HG03432 (cell line): ENCODE data around the gene DYNLRB2.

Experiments
- ATAC-seq: cut with Tn5 transposase; IDR thresholded peaks from one replicate; pipeline ENCODE4 v1.9.1; 2021; ENCODE audit warnings: mild to moderate bottlenecking, moderate library complexity; ENCODE audit not compliant: unreplicated experiment

The DYNLRB2 gene

GRCh38 chr16:80540516-80541305 lies at the start of gene DYNLRB2:
Gene DYNLRB2, plus strand, starts transcription at chr16:80540993. Its CDS starts 84 bp downstream, at chr16:80541077.
- peak; percentile 99 for ATAC-seq

- no peak for ATAC-seq
Measured at GRCh38 chr16:80500116-80500859, 40.5 kb upstream of the DYNLRB2 start.

DNA sequence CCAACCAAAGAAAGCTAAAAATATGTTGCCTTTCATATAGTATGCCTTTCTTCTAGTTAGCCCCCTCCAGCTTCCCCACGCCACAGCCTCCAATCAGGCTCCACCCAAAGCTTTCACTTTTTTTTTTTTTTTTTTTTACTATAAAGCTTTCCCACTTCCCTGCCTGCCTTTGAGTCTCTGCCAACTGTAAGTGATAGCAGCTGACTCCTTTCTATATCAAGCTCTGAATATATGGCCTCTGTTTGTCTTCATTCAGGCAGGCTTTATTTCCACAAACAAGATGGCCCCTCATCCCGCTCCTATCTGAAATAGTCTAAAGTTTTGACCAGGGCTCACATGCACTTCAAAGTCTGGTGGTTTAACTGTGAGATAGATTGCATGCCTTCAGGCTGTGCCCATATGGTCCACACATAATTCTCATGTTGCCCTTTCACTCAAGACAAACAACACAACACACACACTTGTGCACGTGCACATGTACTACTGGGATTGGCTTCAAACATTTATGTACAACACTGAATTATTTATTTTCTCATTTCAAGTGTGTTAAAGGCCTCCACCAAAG lies 39.8 kb upstream of the DYNLRB2 start:
- no peak for ATAC-seq

GRCh38 chr16:80503107-80503506 lies 37.7 kb upstream of the DYNLRB2 start:
- no peak for ATAC-seq

DNA sequence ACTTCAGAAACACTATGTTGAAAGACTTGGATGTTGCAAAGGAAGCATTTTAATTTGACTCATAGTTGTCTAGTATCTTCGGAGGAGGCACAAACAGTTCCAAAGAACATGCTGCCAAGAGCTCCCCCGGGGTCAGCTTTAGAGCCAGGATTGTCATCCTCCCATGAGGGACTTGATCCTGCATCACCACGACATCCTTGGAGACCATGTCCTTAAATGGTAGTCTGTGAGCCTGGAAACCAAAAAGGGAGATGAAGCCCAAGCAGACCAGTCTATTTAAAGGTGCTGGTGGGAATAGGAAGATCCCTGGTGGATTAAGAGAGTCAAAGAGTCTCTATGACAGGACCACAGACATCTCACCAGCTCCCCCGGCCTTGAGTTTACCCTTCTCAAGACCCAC lies 33.3 kb upstream of the DYNLRB2 start:
- ATAC-seq = no peak

DNA sequence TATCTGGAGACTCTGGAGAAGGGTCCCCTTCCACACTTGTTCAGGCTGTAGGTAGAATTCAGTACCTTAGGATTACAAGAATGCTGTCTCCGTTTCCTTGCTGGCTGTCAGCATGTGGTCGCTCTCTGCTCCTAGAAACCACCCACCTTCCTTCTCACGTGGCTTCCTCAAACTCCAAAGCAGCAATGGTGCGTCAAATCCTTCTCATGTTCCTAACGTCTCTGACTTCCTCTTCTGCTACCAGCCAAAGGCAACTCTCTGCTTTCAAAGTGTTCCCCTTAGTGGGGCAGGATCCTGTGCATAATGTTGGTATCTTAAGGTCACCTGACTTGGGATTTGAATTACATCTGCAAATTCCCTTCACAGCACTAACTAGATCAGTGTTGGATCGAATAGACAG lies 30.9 kb upstream of the DYNLRB2 start:
- ATAC-seq = no peak

DNA sequence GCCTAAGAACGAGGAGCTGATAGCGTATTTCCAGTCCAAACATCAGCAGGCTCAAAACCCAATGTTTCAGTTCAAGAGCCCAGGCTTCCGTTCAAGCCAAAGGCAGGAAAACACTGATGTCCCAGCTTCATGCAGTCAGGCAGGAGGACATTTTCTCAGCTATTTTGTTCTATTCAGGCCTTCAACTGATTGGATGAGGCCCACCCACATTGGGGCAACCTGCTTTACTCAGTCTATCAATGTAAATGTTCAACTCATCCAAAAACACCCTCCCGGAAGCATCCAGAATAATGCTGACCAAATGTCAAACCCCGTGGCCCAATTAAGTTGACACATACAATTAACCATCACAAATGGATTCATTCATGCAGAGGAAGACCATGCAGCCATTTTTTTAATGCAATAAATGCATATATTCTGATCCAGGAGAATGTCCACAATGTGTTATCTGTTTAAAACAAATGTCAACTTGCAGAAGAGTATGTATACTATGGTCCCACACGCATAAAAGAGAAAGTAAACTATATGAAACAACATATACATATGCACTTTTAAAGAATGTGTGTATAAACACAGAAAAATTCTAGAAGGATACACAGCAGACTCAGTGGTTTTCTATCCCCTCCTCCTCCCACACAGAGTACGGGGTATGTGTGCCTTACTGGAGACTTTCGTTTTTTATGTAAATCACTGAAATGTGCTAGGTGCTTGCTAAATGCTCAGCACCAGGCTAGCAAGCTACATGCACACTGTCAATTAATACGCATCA lies 28.8 kb upstream of the DYNLRB2 start:
- no peak for ATAC-seq

- ATAC-seq = no peak
Measured at GRCh38 chr16:80512593-80512853, 28.3 kb upstream of the DYNLRB2 start.

DNA sequence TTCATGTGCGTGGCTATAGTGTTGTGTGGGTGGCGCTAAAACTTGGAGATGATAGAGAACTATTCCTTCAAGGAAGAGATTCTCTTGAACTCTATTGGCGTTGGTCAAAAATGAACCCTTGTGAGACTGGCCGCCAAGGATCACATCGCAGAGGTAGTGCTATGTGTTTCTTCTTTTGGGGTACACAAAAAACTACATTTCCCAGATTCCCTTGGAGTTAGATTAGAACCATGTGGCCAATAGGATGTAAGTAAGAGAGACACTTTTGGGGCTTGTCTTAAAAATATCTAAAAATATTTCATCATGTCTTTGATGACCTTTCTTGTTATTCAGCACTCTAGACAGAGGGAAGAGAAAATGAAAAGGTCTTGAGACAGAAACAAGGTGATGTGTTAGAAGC lies 25.4 kb upstream of the DYNLRB2 start:
- no peak for ATAC-seq

DNA sequence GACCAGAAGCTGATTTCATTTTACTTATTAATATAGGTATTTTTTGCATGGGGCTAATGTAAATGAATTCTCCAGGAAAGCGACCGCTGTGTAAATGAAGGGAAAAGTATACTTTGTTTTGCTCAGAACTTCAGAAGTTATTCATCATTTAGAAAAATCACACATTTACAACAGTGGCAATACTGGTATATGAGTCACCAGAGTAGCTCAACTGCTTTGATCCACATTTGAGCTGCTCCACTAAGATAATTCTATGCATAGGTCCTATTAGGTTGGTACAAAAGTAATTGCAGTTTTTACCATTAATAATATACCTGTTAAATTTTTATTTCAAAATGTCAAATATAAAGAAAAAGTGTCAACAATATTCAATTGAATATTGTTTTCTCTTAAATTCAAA lies 22.9 kb upstream of the DYNLRB2 start:
- ATAC-seq = no peak

GRCh38 chr16:80518436-80518835 lies 22.4 kb upstream of the DYNLRB2 start:
- ATAC-seq = no peak

- ATAC-seq = no peak
Measured at GRCh38 chr16:80519189-80519588, 21.6 kb upstream of the DYNLRB2 start.

GRCh38 chr16:80525420-80525819 lies 15.4 kb upstream of the DYNLRB2 start:
- ATAC-seq = no peak

- ATAC-seq = peak; percentile 51
Measured at GRCh38 chr16:80526418-80527061, 14.3 kb upstream of the DYNLRB2 start.

GRCh38 chr16:80527297-80527696 lies 13.5 kb upstream of the DYNLRB2 start:
- ATAC-seq = peak; percentile 67

DNA sequence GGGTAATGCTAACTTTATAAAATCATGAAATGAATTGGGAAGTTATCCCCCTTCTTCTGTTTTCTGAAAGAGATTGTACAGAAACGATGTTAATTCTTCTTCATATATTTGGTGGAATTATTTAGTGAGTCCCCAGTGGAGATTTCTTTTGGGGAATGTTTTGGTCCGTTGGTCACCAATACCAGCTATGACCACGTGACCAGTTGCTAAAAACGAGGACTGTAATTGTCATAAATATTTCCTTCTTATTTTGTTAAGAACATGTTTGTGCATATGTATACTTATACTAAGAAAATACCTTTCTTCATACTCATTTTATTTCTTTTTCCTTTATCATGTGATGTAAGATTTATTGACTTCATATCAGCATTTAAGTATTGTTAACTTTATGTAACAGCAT lies 10.3 kb upstream of the DYNLRB2 start:
- ATAC-seq = no peak

- no peak for ATAC-seq
Measured at GRCh38 chr16:80536238-80536637, 4.6 kb upstream of the DYNLRB2 start.

GRCh38 chr16:80541306-80541694 lies 507 bp downstream of the DYNLRB2 start:
- no peak for ATAC-seq

GRCh38 chr16:80543162-80543561 lies 2.4 kb downstream of the DYNLRB2 start:
- no peak for ATAC-seq

- no peak for ATAC-seq
Measured at GRCh38 chr16:80544326-80544725, 3.5 kb downstream of the DYNLRB2 start.

GRCh38 chr16:80546249-80546648 lies 5.5 kb downstream of the DYNLRB2 start:
- ATAC-seq = no peak
